ENCODE measurements around the gene IL23R.

The IL23R gene

DNA sequence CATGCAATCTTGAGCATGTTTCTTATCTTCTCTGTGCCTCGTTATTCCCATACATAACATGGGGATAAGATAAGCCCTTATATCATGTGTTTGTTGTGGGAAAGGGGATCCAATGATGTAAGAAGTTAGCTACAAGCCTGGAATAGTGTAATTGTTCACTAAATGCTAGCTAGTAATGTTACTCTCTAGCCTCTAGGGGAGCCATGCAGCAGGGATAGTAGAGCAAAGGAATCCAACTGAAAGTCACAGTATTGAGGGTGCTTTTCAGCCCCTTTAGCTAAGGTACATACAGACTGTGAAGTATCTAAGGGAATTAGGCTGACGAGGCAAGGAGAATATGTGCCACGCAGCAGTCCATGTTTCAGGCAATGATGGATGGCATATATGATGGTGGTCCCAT, 46.9 kb downstream of the IL23R start:
- no peak overlapping the region for H3K9ac ChIP-seq (ENCODE audit: low read depth, low read length)
- no peaks in the 10 kb centered on the region for H3K9me3 ChIP-seq (ENCODE audit: insufficient read depth, low read length, severe bottlenecking)
- DNase-seq (peak; percentile 10), ATAC-seq (ENCODE audit: insufficient read depth, low read depth) (peak; percentile 68; the same call in 1 of the 3 replicates)
- no peak overlapping the region for H3K4me2 ChIP-seq (ENCODE audit: insufficient read depth, low read length)
- no peak overlapping the region for H3K4me3 ChIP-seq (ENCODE audit: low read depth in 1 of 2, low read length in 2 of 2)
- no peaks in the 10 kb centered on the region for H3K79me2 ChIP-seq (ENCODE audit: insufficient read depth, low read length)
- no peaks in the 10 kb centered on the region for H3K27me3 ChIP-seq (ENCODE audit: insufficient read depth, low read length, poor library complexity)
- H3K36me3 ChIP-seq (ENCODE audit: insufficient read depth, low read length) = no peaks in the 10 kb centered on the region
- no peaks in the 10 kb centered on the region for H3K4me1 ChIP-seq (ENCODE audit: insufficient read depth, low read length)
- H4K20me1 ChIP-seq (ENCODE audit: insufficient read depth, low read length) = no peaks in the 10 kb centered on the region
- TF ChIP-seq EZH2 (IDR thresholded peaks at IDR 0.05; ENCODE audit: borderline replicate concordance, low read depth, low read length, severe bottlenecking) (no peak), CTCF (IDR thresholded peaks at IDR 0.05; ENCODE audit: borderline replicate concordance, extremely low read depth, low read length, poor library complexity, severe bottlenecking) (peak; percentile 71)
- H2AFZ ChIP-seq (ENCODE audit: low read depth, low read length) = no peak overlapping the region
- H3K27ac ChIP-seq (ENCODE audit: low read length) = no peak overlapping the region

- Histone ChIP-seq H3K4me2 (ENCODE audit: insufficient read depth, low read length) (no peak overlapping the region), H3K4me1 (ENCODE audit: insufficient read depth, low read length) (no peaks in the 10 kb centered on the region), H2AFZ (ENCODE audit: low read depth, low read length) (no peak overlapping the region), H3K9me3 (ENCODE audit: insufficient read depth, low read length, severe bottlenecking) (no peaks in the 10 kb centered on the region), H3K4me3 (ENCODE audit: low read depth in 1 of 2, low read length in 2 of 2) (no peak overlapping the region), H4K20me1 (ENCODE audit: insufficient read depth, low read length) (no peaks in the 10 kb centered on the region), H3K79me2 (ENCODE audit: insufficient read depth, low read length) (no peaks in the 10 kb centered on the region), H3K27ac (ENCODE audit: low read length) (no peak overlapping the region), H3K9ac (ENCODE audit: low read depth, low read length) (no peak overlapping the region), H3K27me3 (ENCODE audit: insufficient read depth, low read length, poor library complexity) (no peaks in the 10 kb centered on the region), H3K36me3 (ENCODE audit: insufficient read depth, low read length) (no peaks in the 10 kb centered on the region)
- DNase-seq = no peak
- no peak for ATAC-seq (ENCODE audit: insufficient read depth, low read depth)
- TF ChIP-seq EZH2 (IDR thresholded peaks at IDR 0.05; ENCODE audit: borderline replicate concordance, low read depth, low read length, severe bottlenecking) = no peak
- no peak for TF ChIP-seq CTCF (IDR thresholded peaks at IDR 0.05; ENCODE audit: borderline replicate concordance, extremely low read depth, low read length, poor library complexity, severe bottlenecking)
Observed at GRCh38 chr1:67213948-67214347, 47.7 kb downstream of the IL23R start.

GRCh38 chr1:67214420-67215174, 48.3 kb downstream of the IL23R start:
- H3K9ac ChIP-seq (ENCODE audit: low read depth, low read length) = no peak overlapping the region

More at GRCh38 chr1:67214420-67215174, 48.3 kb downstream of the IL23R start:
- Histone ChIP-seq H2AFZ (ENCODE audit: low read depth, low read length) (no peak overlapping the region), H3K9me3 (ENCODE audit: insufficient read depth, low read length, severe bottlenecking) (no peaks in the 10 kb centered on the region), H3K79me2 (ENCODE audit: insufficient read depth, low read length) (no peaks in the 10 kb centered on the region), H4K20me1 (ENCODE audit: insufficient read depth, low read length) (no peaks in the 10 kb centered on the region), H3K36me3 (ENCODE audit: insufficient read depth, low read length) (no peaks in the 10 kb centered on the region), H3K4me3 (ENCODE audit: low read depth in 1 of 2, low read length in 2 of 2) (no peak overlapping the region), H3K4me1 (ENCODE audit: insufficient read depth, low read length) (no peaks in the 10 kb centered on the region), H3K4me2 (ENCODE audit: insufficient read depth, low read length) (no peak overlapping the region), H3K27me3 (ENCODE audit: insufficient read depth, low read length, poor library complexity) (no peaks in the 10 kb centered on the region), H3K27ac (ENCODE audit: low read length) (no peak overlapping the region)
- no peak for ATAC-seq (ENCODE audit: insufficient read depth, low read depth)
- TF ChIP-seq CTCF (IDR thresholded peaks at IDR 0.05; ENCODE audit: borderline replicate concordance, extremely low read depth, low read length, poor library complexity, severe bottlenecking) (peak; percentile 59), EZH2 (IDR thresholded peaks at IDR 0.05; ENCODE audit: borderline replicate concordance, low read depth, low read length, severe bottlenecking) (no peak)
- DNase-seq = peak; percentile 33
